Activated naive CD8-positive, alpha-beta T cell treated with anti-CD3 and anti-CD28 coated beads for 36 hours (primary cell): ENCODE results near the gene WNT2. TPM values are rescaled to one million over a fixed set of nuclear protein-coding genes. Genes with fewer than 3 reads are reported as not detected.

ENCODE experiments used
- DNase-seq: peaks from one replicate; pipeline ENCODE4 v3.0.0; 2021
- H3K27ac Mint-ChIP-seq: one replicate; pipeline ENCODE4 v1.8.0; 2022; ENCODE audit warnings: mild to moderate bottlenecking, moderate library complexity, mixed read lengths
- H3K27me3 Mint-ChIP-seq: one replicate; pipeline ENCODE4 v1.8.0; 2022; ENCODE audit warnings: mild to moderate bottlenecking, mixed read lengths
- H3K36me3 Mint-ChIP-seq: one replicate; pipeline ENCODE4 v1.8.0; 2021; ENCODE audit warnings: mild to moderate bottlenecking, mixed read lengths
- H3K4me1 Mint-ChIP-seq: one replicate; pipeline ENCODE4 v1.8.0; 2021; ENCODE audit warnings: mixed read lengths
- H3K4me3 Mint-ChIP-seq: one replicate; pipeline ENCODE4 v1.8.0; 2022; ENCODE audit warnings: mild to moderate bottlenecking, moderate library complexity, mixed read lengths
- H3K9me3 Mint-ChIP-seq: one replicate; pipeline ENCODE4 v1.8.0; 2022; ENCODE audit warnings: mixed read lengths
- total RNA-seq, 2 experiments: library from RNA; stranded (reverse); gene quantifications; one replicate each; pipeline ENCODE4 v1.2.3, GENCODE V29; 2021

Gene WNT2
- total RNA-seq, 2 experiments from 2014 or later: not detected

DNA sequence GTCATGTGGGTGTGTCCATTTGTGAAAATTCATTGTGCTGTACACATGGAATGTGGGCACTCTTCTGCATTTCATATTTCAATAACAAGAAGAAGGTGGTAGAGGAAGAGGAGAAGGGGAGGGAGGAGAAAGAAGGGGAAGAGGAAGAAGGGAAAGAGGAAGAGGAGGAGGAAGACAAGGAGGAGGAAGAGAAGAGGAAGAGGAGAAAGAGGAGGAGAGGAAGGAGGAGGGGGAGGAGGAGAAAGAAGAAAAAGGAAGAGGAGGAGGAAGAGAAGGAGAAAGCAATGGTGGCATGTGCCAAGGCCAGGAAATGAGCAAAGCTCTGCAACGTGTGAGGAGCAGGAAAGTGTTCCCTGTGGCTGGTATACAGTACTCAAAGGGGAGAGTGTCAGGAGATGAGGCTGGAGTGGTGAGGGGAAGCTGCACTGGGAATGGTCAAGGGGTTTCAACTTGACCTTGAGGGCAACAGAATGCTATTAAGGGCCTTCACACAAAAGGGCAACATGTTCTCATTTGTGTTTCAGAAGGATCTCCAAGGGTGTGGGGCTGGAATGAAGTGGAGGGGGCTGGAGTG is 40.5 kb downstream of the WNT2 start:
- Mint-ChIP-seq H3K9me3 (no peaks in the 10 kb centered on the region), H3K4me3 (no peak overlapping the region), H3K27me3 (no peaks in the 10 kb centered on the region), H3K4me1 (no peaks in the 10 kb centered on the region), H3K36me3 (no peaks in the 10 kb centered on the region), H3K27ac (no peak overlapping the region)
- DNase-seq: no peak

DNA sequence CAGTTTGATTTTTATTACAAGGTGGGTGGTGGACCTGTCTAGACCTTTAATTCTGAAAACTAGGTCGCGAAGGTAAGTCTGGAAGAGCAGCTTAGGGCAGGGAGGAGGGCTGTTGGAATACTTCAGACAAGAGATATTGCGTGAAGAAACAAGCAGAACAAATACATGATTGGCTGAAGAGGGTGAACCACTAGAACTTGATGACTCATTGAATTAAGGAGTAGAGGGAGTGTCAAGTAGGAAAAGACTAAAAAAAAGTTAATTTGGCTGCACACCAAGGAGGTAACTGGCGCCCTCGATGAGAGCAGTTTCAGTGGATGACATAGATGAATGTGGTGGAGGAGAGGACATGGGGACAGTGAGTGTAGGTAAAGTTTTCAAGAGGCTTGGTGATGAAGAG is 41.3 kb downstream of the WNT2 start:
- Mint-ChIP-seq H3K9me3 (no peaks in the 10 kb centered on the region), H3K27ac (no peak overlapping the region), H3K4me3 (no peak overlapping the region), H3K4me1 (no peaks in the 10 kb centered on the region), H3K36me3 (no peaks in the 10 kb centered on the region), H3K27me3 (no peaks in the 10 kb centered on the region)
- DNase-seq: no peak

DNA sequence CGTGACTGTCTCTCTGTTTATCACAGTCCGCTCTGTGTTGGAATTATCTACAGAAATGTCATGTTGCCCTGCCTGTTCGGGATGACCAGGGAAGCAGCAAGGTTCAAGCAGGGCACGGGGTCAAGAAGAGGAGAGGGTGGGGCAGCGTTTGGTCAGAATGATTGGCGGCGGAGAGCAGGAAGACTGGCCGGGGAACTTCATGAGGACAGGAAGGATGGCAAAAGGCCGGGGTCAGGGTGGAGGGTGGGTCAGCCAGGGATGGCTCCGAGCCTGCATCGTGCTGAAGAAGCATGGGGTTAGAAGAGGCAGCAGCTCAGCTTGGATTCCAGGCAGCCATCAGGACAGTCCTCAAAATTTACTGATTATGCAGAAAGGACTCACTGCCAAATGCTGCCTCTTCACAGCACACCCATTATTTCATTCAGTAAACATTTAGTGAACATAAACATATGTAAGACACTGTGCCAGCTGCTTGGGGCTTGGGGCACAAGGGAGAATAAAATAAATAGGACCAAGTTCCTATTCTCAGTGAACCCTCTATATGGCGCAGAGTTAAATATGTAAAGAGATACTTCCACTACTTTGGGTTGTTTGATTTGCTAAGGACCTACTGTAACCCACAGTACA is 42.8 kb downstream of the WNT2 start:
- H3K27ac Mint-ChIP-seq: no peak overlapping the region
- no peak for DNase-seq
- H3K4me3 Mint-ChIP-seq: no peak overlapping the region
- H3K4me1 Mint-ChIP-seq: no peaks in the 10 kb centered on the region
- no peaks in the 10 kb centered on the region for H3K9me3 Mint-ChIP-seq
- H3K27me3 Mint-ChIP-seq: no peaks in the 10 kb centered on the region
- no peaks in the 10 kb centered on the region for H3K36me3 Mint-ChIP-seq

DNA sequence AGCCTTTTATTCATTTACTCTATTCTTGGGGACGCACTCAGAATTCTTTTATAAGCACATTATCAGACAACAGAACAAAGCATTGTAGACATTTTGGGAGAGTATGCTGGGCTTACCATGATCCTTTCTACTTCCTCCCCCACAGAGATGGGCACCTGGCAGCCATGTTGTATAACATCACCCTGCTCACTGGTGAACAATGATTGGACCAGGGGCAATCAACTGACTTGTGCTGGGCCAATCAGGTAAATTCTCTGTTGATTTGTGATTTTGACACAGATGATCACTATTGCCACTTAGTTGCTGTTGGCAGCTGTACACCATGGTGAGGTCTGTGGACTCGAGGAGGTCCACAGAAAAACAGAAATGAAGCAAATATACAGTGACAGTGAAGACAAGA is 43.7 kb downstream of the WNT2 start:
- Mint-ChIP-seq H3K9me3 (no peaks in the 10 kb centered on the region), H3K4me1 (no peaks in the 10 kb centered on the region), H3K27ac (no peak overlapping the region), H3K36me3 (no peaks in the 10 kb centered on the region), H3K4me3 (no peak overlapping the region), H3K27me3 (no peaks in the 10 kb centered on the region)
- DNase-seq: no peak

DNA sequence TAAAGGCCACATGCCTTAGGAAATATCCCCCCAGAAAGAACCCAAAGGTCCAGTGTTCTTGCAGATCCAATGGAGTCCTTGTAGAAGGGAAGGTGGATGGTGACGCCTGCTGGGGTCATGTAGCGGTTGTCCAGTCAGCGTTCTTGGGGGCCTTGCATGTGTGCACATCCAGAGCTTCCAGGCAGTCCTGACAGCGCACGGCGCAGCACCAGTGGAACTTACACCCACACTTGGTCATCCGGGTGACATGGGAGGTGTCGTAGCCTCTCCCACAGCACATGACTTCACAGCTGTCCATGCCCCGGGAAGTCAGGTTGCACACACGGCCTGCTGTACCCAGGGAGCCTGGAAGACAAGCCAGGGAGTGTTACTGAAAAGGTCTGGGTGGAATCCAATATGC is 44.8 kb downstream of the WNT2 start:
- no peaks in the 10 kb centered on the region for H3K9me3 Mint-ChIP-seq
- H3K27me3 Mint-ChIP-seq: peaks cover 4% of the 10 kb centered on the region
- no peaks in the 10 kb centered on the region for H3K4me1 Mint-ChIP-seq
- H3K27ac Mint-ChIP-seq: no peak overlapping the region
- no peak for DNase-seq
- no peak overlapping the region for H3K4me3 Mint-ChIP-seq
- no peaks in the 10 kb centered on the region for H3K36me3 Mint-ChIP-seq

DNA sequence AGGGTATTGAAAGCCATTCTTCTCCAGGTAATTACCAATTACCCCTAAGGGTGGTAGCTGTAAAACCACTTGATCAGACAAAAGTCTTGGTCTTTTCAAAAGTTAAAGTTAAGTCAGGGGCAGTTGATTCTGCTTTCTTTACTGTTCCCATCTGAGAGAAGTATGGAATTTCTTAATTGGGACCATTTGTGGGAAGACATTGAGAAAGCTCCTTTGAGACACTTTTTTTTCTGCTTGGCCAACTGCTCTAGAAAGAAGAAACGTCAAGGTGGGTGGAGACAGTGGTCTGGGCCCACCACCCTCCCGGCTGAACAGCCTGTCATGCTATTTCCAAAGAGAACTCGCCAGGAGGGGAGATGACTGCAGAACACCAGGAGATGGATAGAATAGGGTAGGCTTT is 45.3 kb downstream of the WNT2 start:
- no peak for DNase-seq
- no peak overlapping the region for H3K4me3 Mint-ChIP-seq
- no peak overlapping the region for H3K27ac Mint-ChIP-seq

DNA sequence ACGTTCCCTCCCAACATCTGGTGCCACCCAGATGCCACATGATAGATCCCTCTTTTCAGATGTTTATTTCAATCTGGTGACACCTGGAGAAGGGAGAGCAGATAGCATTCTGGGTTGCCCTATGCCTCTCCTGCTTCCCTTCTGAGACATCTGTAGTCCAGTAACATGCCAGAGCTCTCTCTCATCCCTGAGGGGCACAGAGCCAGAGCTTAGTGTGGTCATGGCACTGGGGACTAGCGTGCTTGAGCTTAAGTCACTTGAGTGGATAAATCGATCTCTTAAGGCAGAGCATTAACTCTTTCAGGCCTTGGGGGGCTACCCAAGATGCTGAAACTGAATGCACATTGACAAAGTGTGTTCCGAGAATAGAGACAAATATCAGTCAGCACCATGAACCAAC is 47.9 kb downstream of the WNT2 start:
- peaks cover 9% of the 10 kb centered on the region for H3K27me3 Mint-ChIP-seq

More for the DNA sequence above, 45.3 kb downstream of the WNT2 start:
- H3K9me3 Mint-ChIP-seq: no peaks in the 10 kb centered on the region
- H3K36me3 Mint-ChIP-seq: no peaks in the 10 kb centered on the region
- H3K4me1 Mint-ChIP-seq: no peaks in the 10 kb centered on the region
- peaks cover 6% of the 10 kb centered on the region for H3K27me3 Mint-ChIP-seq

DNA sequence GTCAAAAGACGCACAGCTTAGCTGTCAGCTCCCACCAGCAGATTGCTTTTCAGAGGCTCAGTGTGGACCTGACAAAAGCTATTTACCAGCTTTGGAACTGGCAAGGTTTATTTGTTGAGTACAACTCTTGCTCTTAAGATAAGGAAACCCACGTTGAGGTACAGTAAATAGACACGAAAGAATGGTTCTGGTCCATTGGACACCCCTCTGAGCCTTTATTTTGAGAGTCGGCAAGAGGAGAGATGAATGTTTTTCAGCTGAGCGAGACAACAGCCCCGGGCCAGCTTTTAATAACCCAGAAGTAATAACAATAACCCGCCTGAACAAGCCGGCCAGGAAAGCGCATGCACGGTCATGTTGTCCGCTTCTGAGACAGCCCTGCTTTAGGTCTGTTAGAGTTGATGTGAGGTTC is 49.0 kb downstream of the WNT2 start:
- H3K36me3 Mint-ChIP-seq: no peaks in the 10 kb centered on the region
- H3K4me3 Mint-ChIP-seq: no peak overlapping the region
- DNase-seq: no peak
- peaks cover 13% of the 10 kb centered on the region for H3K27me3 Mint-ChIP-seq
- no peak overlapping the region for H3K27ac Mint-ChIP-seq
- no peaks in the 10 kb centered on the region for H3K4me1 Mint-ChIP-seq
- H3K9me3 Mint-ChIP-seq: no peaks in the 10 kb centered on the region

More for the DNA sequence above, 47.9 kb downstream of the WNT2 start:
- H3K4me1 Mint-ChIP-seq: no peaks in the 10 kb centered on the region
- H3K4me3 Mint-ChIP-seq: no peak overlapping the region
- H3K36me3 Mint-ChIP-seq: no peaks in the 10 kb centered on the region
- no peak for DNase-seq
- no peak overlapping the region for H3K27ac Mint-ChIP-seq
- H3K9me3 Mint-ChIP-seq: no peaks in the 10 kb centered on the region

DNA sequence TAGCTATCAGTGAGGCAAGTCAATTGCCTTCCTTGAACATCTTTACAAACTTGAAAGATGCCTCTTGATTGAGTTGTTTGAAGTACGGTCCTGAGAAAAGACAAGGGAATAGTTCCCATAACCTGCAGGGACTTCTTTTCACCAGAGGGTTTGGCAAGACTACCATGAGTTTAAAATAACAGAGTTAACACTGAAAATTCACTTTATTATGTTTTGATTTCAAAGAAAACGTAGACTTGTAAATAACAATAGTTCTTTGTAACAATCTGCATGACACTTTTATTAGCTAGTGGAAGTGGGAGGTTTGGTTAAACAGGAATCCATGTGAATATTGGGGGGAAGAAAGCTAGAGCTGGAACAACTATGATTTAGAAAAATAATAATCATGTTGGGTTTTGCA is 49.5 kb downstream of the WNT2 start:
- no peak for DNase-seq
- Mint-ChIP-seq H3K27me3 (peaks cover 13% of the 10 kb centered on the region), H3K9me3 (no peaks in the 10 kb centered on the region), H3K27ac (no peak overlapping the region), H3K36me3 (no peaks in the 10 kb centered on the region), H3K4me1 (no peaks in the 10 kb centered on the region), H3K4me3 (no peak overlapping the region)

DNA sequence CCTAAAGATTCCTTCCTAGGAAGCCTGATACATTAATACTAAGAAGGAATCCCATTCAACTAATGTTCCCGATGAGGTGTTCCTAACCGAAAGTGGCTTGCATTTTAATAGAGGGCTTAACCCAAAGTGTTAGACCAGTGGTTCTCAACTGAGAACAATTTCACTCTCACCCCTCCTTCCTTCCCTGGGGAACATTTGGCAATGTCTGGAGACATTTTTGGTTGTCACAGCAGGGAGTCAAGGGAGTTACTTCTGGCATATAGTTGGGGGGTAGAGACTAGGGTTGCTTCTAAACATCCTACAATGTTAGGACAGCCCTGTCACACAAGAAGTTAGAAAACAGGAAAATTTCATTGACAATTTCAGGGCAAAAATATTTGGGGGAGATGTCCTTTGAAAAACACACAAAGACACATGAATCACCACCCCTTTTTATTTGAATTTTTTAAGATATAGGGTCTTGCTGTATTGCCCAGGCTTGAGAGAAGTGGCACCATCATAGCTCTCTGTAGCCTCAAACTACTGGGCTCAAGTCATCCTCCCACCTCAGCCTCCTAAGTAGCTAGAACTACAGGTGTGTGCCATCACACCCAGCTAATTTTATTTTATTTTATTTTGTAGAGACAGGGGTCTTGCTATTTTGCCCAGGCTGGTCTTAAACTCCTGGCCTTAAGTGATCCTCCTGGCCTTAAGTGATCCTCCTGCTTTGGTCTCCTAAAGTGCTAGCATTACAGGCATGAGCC is 50.7 kb downstream of the WNT2 start:
- Mint-ChIP-seq H3K27me3 (peaks cover 17% of the 10 kb centered on the region), H3K27ac (no peak overlapping the region), H3K36me3 (no peaks in the 10 kb centered on the region), H3K9me3 (no peaks in the 10 kb centered on the region), H3K4me1 (no peaks in the 10 kb centered on the region), H3K4me3 (no peak overlapping the region)
- no peak for DNase-seq

DNA sequence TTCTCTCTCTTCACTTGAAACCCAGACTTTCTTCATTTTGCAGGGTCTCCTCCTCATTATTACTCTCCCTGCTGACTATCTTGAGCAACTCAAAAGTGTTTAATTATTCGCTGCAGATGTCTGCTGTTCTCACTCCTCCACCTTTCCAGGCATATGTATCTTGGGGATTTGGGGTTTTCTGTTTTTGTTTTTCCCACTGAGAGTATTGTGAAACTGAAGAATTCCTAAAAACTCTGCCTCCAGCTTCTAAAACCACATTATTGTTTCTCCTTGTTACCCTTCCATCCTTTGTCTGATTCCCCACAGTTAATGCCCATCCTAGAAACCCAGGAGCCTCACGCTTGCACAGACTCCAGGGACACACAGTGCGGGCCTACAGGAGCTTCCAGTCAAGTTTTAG is 51.3 kb downstream of the WNT2 start:
- H3K27me3 Mint-ChIP-seq: peaks cover 19% of the 10 kb centered on the region
- no peak overlapping the region for H3K27ac Mint-ChIP-seq
- DNase-seq: no peak
- no peak overlapping the region for H3K4me3 Mint-ChIP-seq
- H3K36me3 Mint-ChIP-seq: no peaks in the 10 kb centered on the region
- no peaks in the 10 kb centered on the region for H3K4me1 Mint-ChIP-seq
- no peaks in the 10 kb centered on the region for H3K9me3 Mint-ChIP-seq

DNA sequence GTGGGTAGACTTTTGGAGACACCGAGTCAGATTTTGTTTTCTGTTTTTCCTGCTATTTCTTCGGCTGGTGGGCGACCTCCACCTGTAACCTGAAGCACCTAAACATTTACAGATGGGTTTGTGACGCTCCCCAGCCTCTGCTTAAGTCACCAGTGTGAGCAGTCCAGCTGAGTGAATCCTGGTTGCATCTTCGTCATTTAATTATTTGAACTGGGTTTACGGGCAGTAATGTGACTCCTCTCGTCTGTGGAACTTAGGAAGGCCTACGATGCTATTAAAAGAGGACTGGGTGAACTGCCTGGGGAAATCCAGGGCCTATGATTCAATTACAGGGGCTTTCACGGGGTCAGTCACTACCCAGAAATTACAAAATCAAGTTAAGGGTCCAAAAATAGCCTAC is 52.5 kb downstream of the WNT2 start:
- Mint-ChIP-seq H3K36me3 (no peaks in the 10 kb centered on the region), H3K4me1 (no peaks in the 10 kb centered on the region), H3K9me3 (peaks cover 1% of the 10 kb centered on the region), H3K27ac (no peak overlapping the region), H3K4me3 (no peak overlapping the region), H3K27me3 (peaks cover 21% of the 10 kb centered on the region)
- no peak for DNase-seq

DNA sequence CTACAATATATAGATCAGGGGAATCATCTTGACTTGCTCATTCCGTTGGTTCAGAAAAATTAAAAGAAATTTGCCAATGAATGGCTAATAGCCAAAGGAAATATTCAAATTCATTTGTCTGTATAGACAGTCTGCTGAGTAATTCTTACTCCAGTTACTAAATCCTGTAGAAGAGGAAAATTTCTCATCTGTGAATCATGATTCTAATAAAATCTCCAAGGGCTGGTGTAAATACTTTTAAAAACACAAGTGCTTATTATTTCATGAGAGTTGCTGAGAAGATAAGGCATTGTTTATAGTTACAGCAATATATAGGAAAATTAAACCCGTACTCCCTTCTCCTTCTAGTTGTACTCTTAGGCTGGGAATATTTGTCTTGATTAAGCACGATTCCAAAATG is 53.0 kb downstream of the WNT2 start:
- Mint-ChIP-seq H3K4me1 (no peaks in the 10 kb centered on the region), H3K9me3 (peaks cover 1% of the 10 kb centered on the region), H3K4me3 (no peak overlapping the region), H3K27ac (no peak overlapping the region), H3K27me3 (peaks cover 21% of the 10 kb centered on the region), H3K36me3 (no peaks in the 10 kb centered on the region)
- no peak for DNase-seq

DNA sequence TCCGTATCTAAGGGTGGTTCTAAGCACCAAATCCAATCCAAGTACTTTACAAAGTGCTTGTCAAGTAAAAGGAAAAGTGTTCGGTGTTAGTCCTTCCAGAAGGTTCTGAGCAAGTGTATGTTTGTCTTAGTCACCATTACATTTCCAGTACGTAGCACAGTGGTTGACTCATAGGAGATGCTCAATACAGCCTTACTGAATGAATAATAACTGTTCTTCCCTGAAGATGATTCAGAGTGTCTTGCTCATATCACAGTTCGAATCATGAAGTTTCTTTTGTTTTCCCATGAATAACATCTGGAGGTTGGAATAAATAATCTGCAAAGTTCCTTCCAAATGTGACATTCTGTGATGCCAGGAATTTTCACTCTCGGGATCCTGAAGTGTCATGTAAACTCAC is 53.4 kb downstream of the WNT2 start:
- H3K4me3 Mint-ChIP-seq: no peak overlapping the region
- H3K27me3 Mint-ChIP-seq: peaks cover 21% of the 10 kb centered on the region
- no peak for DNase-seq
- no peak overlapping the region for H3K27ac Mint-ChIP-seq
- H3K4me1 Mint-ChIP-seq: no peaks in the 10 kb centered on the region
- H3K9me3 Mint-ChIP-seq: peaks cover 1% of the 10 kb centered on the region
- H3K36me3 Mint-ChIP-seq: no peaks in the 10 kb centered on the region

DNA sequence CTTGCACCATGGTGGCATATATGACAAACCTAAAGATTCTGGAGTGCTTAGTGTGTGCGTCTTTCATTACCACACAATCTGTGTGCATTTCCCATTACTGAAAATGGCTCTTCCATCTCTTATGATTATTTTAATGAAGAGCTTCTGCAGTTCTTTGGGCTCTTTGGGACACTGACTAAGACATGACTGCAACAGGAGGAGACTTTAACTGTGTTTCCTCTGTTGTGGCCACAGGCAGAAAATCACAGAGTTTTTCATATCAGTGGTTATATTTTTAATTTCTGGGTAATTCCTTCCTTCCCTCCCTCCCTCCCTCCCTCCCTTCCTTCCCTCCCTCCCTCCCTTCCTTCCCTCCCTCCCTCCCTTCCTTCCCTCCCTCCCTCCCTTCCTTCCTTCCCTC is 58.1 kb downstream of the WNT2 start:
- DNase-seq: no peak
- Mint-ChIP-seq H3K4me3 (no peak overlapping the region), H3K27me3 (peaks cover 12% of the 10 kb centered on the region), H3K4me1 (no peaks in the 10 kb centered on the region), H3K9me3 (peaks cover 1% of the 10 kb centered on the region), H3K36me3 (no peaks in the 10 kb centered on the region), H3K27ac (no peak overlapping the region)

DNA sequence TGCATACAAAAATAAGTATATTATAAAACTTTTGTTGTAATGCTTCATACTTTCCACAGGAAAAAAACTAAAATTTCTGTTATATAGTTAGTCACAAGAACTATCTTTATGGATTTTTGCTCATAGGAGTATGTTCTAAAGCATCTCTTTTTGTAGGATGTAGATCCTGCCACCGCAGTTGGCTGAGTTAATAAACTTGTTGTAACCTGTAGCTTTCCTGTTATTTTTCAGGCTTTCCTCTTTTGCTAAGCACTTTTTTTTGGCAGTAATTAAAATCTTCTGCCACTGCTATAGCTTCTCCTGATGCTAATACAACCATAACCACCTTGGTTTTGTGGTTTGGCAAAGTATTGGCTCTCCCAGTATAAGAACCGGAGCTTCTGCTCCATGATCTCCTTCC is 60.3 kb downstream of the WNT2 start:
- Mint-ChIP-seq H3K4me3 (no peak overlapping the region), H3K27me3 (peaks cover 5% of the 10 kb centered on the region), H3K36me3 (no peaks in the 10 kb centered on the region), H3K9me3 (peaks cover 1% of the 10 kb centered on the region), H3K4me1 (no peaks in the 10 kb centered on the region), H3K27ac (no peak overlapping the region)
- no peak for DNase-seq
